COR-L47 (cell line): ENCODE data around the gene AIG1.
"Not testable (repeated sequence)": the region's sequence is repeated elsewhere in the genome, so short reads cannot be mapped to it uniquely, and the experiment has no call there.

Experiments
- DNase-seq: peaks from one replicate; lab custom pipeline; 2025; lab: John Stamatoyannopoulos, UW

AIG1 gene

DNA sequence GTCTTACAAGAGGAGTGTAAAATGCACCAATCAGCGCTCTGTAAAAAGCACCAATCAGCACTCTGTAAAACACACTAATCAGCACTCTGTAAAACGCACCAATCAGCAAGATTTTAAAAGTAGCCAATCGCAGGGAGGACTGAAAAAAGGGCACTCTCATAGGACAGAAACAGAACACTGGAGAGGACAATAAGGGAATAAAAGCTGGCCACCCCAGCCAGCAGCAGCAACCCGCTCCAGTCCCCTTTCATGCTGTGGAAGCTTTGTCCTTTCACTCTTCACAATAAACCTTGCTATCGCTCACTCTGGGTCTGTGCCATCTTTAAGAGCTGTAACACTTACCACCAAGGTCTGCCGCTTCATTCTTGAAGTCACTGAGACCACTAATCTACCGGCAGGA, 1.7 kb upstream of the AIG1 start:
- DNase-seq = no peak

DNA sequence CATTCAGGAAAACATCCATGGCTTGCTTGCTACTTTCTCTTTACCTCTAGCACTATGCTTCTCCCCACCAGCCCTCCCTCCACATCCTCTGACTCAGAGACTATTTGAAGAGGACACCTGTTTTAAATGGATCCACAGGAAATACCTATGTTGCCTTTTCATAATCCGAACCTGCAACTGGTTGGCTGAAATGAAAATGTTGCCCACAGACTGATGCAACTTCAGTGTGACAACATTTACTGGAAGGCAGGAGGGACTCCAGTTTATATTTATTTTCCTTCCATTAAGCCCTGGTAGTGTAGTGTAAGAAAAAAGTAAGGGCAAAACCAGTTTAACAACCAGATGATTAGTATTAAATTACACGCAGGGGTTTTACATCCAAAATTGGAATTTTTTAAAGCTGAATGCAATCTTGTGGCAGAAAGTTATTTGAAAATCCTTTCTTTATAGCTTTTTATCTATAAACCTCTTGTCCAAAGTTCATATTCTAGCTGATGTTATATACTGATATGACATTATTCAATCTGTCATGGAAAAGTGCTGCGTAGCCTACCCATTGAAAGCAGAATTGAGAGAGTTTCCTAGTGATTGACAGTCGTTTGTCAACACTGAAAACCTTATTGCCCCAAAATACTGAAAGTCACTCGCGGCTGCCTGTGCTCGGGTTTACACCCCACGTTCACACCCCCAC, 881 bp upstream of the AIG1 start:
- DNase-seq = no peak

DNA sequence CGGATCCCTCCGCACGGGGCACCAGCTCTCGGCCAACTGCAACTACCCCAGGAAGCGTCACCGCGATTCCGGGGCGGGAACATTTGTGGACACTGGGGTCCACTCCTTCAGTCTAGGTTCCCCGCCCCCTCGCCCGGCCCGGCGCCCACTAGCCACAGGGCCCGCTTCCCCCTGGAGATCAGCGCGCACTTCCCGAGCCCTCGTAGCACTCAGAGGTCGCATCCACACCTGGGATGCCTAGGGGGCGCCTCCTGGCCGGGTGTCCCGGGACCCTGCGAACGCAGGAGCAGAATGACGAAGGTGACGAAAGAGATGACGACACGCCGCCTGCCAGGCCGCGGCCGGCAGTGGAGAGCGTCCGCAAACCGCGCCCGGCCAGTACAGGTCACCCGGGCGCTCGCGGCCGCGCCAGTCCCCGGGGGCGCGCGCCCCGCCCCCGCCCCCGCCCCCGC, 309 bp upstream of the AIG1 start:
- DNase-seq = peak; percentile 10

DNA sequence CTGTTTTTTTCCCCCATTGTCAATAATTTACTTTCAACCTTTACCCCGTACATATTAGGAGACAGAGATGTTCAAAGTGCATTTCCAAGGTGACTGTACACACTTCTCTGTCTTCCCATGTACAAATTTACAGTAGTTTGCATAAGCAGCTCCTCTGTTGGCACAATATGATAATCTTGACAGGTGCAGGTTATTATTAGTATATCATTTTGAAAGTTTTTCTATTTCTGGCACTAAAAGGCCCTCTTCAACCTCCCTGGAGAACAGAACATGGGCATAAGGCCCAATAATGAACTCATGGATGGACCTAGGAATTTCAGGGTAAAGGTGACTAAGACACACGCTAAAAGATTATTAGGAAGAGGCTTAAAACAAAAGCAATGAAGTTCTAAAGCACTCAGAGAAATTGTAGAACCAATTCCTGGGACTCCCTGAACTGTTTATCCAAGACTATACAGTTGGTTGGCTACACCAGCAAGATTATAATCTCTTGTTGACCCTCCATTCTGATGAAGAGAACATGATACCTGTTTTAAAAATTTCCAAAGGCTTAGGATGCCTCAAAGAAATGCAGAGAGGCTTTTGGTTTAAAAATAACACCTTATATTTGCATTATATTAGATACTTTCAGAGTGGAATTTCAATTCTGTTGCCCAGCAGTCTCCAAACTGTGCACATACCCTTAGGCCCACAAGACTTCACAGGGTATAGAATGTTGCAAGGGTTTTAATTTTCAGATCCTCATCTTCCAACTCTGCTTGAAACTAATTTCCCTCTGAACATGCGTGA, 1.1 kb downstream of the AIG1 start:
- no peak for DNase-seq

DNA sequence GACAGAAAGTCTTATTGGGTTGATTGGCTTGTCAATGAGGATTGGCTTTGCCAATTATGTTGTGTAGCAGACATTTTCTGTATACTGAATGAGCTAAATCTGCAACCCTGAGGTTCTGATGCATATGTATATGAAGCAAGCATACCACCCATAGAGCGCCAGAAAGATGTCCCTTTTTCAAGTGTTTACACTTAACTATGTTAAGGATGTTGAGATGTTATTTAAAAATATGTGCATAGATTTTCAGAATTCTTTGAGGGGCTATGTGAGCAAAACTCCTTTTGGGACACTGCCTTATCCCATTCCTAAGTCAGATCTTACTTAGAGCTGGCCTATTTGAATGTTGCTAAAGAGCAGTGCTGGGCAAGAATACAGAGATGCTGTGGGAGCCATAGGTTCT, 1.9 kb downstream of the AIG1 start:
- DNase-seq = no peak

DNA sequence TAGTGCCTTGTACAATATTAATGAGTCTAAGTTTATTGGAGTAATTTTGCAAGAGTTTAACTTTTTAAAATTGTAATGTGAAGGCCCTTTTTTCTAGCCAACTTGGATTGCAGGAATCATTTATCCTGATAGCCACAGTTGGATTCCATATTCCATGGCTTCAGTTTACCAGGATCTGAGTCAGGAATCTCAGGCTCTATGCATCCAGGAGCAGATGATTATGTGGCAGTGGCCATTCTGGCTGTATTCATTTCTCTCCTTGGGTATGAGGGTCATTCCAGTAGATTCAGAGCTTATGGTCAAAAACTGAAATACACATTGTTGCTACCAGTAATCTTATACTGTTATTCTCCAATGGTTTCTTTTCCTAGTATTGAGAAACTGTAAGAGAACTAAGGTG, 2.9 kb downstream of the AIG1 start:
- DNase-seq = no peak

DNA sequence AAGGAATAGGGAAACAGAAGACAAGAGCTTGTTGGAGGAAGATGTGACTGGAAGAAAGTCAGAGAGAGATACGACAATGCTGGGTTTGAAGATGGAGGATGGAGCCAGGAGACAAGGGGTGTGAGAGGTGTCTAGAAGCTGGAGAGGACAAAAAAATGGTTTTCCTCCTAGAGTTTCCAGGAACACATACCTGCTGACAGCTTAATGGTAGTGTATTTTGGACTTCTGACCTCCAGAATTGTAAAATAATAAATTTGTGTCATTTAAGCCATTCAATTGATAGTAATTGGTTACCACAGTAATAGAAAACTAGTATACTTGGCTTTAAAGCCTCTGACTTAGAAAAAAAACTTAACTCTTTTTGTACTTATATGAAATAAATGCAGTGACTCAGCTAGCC, 3.6 kb downstream of the AIG1 start:
- no peak for DNase-seq

DNA sequence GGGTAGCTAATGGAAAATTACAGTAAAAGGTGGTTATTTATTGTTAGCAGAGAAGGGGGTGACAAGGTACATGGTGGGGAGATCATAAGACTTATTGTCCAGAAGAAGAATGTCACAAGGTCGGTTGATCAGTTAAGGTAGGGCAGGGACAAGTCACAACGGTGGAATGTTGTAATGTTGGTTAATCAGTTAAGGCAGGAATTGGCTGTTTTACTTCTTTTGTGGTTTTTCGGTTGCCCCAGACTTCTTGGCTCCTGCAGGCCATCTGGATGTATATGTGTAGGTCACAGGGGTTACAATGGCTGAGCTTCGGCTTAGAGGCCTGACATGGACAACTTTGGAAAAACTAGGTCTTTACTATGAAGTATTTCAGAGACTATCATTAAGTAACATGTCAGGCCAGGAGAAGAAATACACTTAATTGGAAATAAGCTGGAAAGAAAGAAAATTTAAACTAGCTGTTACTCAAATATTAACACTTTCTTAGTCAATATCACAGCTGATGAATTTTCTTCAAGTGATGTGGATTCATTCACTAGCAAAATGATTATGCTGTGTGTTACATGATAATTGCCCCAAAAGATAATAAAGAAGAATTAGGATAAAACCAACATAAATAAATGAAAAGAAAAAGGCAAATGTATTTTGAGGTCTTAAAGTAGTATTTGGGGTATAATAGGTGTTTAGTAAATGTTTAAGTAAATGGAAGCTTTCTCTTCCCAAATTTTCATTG, 4.4 kb downstream of the AIG1 start:
- DNase-seq = no peak

DNA sequence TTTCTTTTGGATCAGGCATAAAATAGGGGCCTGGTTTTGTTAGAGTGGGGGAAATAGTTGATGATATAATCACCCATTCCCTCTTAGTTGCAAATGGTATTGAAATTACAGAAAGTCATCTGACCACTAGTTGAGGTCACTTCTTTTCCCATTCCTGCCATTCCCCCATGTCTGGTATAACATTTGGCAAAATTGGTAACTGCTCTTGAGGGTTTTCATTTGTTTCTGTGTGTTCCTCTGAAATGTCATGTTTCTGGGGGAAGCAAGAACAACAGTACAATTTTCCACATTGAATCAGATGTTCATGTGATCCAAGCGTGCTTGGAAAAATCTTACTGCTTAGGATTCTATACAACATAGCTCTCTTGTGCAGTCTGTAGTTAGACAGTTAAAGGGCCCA, 7.3 kb downstream of the AIG1 start:
- DNase-seq = no peak

DNA sequence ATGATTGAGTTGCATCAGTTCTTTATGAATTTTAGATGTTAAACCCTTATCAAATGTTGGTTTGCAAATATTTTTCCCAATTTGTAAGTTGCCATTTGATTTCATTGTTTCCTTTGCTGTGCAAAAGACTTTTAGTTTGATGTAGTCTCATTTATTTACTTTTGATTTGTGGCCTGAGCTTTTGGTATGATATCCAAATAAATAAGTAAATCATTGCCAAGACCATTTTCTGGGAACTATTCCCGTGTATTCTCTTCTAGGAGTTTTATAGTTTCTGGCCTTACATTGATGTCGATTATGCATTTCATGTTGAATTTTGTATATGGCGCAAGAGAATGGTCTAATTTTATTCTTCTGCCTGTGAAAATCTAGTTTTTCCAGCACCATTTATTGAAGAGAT, 13.4 kb downstream of the AIG1 start:
- DNase-seq = no peak

DNA sequence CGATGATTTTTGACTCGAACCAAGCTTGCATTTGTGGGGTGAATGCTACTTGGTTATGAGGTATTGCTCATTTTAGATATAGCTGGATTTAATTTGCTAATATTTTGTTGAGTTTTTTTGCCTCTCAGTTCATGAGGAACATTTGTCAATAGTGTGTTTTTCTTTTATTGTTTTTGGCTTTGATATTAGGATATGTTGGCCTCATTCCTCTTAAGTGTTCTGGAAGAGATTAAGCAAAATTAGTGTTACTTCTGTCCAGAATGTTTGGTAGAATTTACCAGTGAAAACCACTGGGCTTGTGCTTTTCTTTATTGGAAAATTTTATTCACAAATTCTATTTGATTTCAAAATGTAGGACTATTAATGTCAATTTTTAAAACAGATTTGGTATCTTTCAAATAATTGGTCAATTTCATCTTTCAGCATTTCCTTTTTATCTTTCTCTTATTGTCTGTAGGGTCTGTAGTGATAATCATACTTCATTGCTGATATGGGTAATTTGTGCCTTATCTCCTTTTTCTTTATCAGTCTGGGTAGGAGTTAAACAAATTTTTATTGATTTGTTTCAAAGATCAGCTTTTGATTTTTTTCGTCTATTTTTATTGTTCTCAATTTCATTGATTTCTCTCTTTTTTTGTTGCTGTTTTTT, 14.1 kb downstream of the AIG1 start:
- DNase-seq = no peak

DNA sequence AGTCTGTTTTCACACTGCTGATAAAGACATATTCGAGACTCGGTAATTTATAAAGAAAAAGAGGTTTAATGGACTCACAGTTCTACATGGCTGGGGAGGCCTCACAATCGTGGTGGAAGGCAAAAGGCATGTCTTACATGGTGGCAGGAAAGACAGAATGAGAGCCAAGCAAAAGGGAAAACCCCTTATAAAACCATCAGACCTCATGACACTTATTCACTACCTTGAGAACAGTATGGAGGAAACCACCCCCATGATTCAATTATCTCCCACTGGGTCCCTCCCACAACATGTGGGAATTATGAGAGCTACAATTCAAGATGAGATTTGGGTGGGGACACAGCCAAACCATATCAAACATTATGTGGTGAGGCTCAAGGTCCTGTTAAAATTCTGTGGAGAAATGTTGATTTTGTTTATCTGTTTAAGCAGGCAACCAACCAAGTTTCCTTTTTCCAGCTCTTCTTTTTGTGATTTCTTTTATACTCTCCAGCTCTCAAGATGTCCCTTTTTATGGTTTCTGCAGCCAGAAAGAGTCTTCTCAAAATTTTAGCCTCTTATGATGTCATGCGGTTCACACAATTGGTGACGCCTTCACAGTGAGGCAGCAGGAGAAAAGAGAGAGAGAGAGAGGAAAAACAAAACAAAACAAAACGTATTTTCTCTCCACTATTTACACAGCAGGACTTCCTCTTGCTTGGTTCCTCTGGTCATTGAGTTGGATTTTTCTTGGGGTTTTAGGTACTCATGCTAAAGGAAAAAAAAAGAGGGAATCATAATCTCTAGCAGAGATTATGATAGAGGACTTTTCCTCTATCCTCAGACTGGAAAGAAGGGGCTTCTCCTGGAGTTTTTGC, 18.0 kb downstream of the AIG1 start:
- no peak for DNase-seq

DNA sequence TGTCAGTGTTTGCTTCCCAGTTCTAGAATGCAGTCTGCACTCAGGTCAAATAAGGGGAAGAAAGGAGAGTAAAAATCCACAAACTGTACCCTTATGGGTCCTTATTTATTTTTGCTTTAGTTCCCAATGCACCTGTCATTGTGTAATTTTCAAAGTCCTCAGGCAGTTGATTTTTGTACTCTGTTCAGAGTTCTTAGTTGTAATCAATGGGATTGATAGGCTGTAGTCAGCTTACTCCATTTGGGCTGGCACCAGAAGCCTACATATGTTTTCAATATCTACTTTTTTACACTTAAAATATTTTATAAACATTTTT, 18.6 kb downstream of the AIG1 start:
- no peak for DNase-seq

DNA sequence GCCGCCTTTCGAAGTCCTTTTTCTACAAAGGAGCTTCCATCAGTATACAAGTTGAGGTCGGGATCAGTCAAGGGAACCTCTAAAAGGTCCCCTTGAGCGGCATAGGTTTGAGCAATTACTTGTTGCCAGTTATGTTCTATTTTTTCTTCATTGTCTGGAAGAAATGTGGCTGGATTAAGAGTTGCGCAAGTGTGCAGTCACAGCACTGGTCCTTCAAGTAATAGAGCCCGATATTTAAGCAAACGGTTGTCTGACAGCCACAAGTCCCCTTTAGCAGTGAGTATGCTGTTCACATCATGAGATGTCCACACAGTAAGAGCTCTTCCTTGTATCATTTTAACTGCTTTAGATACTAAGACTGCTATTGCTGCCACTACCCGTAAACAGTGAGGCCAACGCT, 21.6 kb downstream of the AIG1 start:
- DNase-seq = not testable (repeated sequence)

DNA sequence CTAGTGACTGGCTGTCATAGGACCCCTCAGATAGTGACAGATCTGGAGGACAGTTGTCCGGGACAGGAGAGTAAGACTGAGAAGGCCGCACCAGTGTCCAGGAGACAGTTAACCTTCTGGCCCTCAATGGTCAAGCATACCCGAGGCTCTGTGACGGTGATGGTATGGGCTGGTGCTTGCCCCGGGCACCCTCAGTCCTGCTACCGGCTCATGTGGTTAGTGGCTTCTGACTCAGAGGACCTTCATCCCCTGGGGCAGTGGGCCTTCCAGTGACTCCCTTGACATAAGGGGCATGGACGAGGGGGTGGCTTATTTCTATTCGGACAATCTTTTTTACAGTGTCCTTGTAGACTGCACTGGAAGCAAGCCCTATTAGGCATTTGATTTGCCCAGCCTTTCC, 23.3 kb downstream of the AIG1 start:
- DNase-seq = not testable (repeated sequence)

DNA sequence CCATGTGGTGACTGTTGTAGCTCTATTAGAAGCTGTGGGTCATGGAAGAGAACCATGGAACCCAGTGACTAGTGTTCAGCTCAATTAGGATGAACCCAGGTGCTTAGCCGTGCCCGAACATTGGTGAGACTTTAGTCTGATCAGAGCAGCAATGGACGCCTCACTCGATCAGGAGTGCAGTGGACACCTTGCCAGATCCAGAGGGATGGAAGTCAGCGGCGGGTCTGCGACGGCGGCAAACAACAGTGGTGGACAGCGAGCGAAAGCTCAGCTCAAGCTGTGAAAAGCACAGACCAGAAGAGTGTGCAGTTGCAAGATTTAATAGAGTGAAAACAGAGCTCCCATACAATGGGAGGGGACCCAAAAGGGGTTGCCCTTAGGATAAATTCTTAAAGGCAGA, 26.6 kb downstream of the AIG1 start:
- not testable (repeated sequence) for DNase-seq

DNA sequence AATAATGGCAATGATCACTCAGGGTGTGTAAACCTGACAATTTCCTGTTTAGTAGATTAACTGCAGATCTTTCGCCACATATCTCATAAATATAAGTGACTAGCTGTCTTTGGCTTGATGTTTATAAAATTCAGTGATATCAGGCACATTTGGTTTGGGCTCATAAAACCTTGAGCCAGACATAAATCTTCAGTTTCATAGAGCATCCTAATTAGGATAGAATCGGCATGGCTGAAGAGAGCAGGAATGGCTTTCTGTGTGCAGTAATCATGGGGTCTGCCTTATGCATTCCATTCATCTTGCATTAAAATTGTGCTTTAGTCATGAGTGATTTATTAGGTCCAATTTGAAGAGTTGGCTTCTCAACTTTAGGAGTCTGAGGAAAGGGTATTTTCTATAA, 27.2 kb downstream of the AIG1 start:
- no peak for DNase-seq

DNA sequence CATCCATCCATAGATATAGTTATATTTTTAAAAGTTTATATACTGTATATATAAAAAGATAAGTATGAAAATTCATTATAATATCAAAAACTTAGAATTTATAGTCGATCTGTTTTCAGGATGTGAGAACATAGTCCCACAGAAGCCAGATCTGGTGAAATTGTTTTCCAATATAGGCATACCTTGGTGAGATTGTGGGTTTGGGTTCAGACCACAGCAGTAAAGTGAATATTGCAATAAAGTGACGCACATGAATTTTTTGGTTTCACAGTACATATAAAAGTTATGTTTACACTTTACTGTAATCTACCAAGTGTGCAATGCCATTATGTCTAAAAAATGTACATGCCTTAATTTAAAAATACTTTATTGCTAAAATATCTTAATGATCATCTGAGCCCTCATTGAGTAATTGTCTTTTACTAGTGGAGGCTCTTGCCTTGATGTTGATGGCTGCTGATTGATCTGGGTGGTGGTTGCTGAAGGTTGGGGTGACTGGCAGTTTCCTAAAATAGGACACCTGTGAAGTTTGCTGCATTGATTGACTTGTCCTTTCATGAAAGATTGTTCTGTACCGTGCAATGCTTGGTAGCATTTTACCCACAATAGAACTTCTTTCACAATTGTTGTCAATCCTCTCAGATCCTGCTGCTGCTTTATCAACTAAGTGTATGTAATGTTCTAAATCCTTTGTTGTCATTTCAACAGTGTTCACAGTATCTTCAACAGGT, 29.8 kb downstream of the AIG1 start:
- DNase-seq = no peak

DNA sequence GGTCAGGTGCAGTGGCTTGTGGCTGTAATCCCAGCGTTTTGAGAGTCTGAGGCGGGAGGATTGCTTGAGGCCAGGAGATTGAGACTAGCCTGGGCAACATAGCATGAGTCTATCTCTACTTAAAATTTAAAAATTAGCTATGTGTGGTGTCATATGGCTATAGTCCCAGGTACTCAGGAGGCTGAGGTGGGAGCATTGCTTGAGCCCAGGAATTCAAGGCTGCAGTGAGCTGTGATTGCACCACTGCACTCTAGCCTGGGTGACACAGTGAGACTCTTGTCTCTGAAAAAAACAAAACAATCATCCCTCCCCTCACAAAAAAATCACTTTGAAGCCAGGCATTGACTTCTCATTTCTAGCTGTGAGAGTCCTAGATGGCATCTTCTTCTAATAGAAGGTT, 32.1 kb downstream of the AIG1 start:
- DNase-seq = no peak

DNA sequence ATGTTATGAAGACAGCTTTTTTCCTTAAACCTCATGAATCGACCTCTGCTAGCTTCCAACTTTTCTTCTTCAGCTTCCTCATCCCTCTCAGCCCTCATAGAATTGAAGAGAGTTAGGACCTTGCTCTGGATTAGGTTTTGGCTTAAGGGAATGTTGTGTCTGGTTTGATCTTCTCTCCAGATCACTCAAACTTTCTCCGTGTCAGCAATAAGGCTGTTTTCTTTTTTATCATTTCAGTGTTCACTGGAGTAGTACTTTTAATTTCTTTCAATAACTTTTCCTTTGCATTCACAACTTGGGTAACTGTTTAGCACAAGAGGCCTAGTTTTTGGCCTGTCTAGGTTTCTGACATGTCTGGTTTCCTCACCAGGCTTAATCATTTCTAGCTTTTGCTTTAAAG, 32.6 kb downstream of the AIG1 start:
- no peak for DNase-seq

DNA sequence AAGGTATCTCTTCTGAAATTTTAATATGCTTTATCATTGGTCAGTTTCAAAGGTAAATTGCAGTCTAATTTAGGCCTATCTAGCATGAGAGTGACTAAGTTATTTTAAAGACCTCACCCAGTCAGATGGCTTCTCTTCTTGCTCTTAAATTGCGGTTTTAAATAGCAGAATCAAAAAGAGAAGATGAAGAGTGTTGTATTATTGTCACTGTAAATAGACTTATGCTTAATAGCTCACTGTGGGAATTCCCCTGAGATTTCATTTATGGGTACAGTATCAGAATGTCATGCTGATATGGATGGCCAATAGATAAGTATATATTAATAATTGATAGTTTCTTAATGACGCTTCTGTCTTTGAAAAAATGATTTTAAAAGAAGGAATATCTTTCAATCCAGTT, 35.7 kb downstream of the AIG1 start:
- DNase-seq = no peak
